SH-SY5Y (cell line): ENCODE measurements around the gene MINDY2.

Source experiments
- GATA2 ChIP-seq: IDR thresholded peaks from 2 replicates; pipeline ENCODE4 v1.6.1; 2011; ENCODE audit warnings: mild to moderate bottlenecking, low read depth, low read length
- GATA3 ChIP-seq: IDR thresholded peaks from 2 replicates; pipeline ENCODE4 v1.6.1; 2011; ENCODE audit warnings: low read depth, mild to moderate bottlenecking, low read length, moderate library complexity

GRCh38 chr15:58761010-58761388 is 10.1 kb upstream of the MINDY2 start:
- TF ChIP-seq GATA2: no peak
- no peak for TF ChIP-seq GATA3
